Choroid plexus epithelial cell (primary cell): ENCODE data around the gene DDOST.

Experiments
- DNase-seq: peaks from one replicate; pipeline ENCODE4 v3.0.0-alpha.2; 2010; ENCODE audit warnings: low read depth
- H3K4me3 ChIP-seq: 2 replicates; pipeline ENCODE4 v1.5.1; 2011; ENCODE audit warnings: low read depth, mild to moderate bottlenecking, control low read depth, low read length, moderate library complexity
- CTCF ChIP-seq: conservative IDR thresholded peaks from 2 replicates; pipeline ENCODE4 v1.5.1; 2011; ENCODE audit warnings: low read depth, mild to moderate bottlenecking, control low read depth, inconsistent platforms, low read length, moderate library complexity

Gene DDOST

GRCh38 chr1:20693623-20694022 is 32.5 kb upstream of the DDOST start:
- TF ChIP-seq CTCF, result no peak
- H3K4me3 ChIP-seq, result no peak overlapping the region
- no peak for DNase-seq

- H3K4me3 ChIP-seq, result no peak overlapping the region
- no peak for TF ChIP-seq CTCF
- DNase-seq, result no peak
Observed at GRCh38 chr1:20691872-20692271, 30.7 kb upstream of the DDOST start.

GRCh38 chr1:20689645-20690056 is 28.5 kb upstream of the DDOST start:
- no peak for TF ChIP-seq CTCF
- no peak for DNase-seq
- no peak overlapping the region for H3K4me3 ChIP-seq

- no peak overlapping the region for H3K4me3 ChIP-seq
- no peak for DNase-seq
- no peak for TF ChIP-seq CTCF
Observed at GRCh38 chr1:20686883-20687725, 25.9 kb upstream of the DDOST start.

GRCh38 chr1:20685741-20686140 is 24.6 kb upstream of the DDOST start:
- no peak for DNase-seq
- TF ChIP-seq CTCF, result no peak
- H3K4me3 ChIP-seq, result no peak overlapping the region

GRCh38 chr1:20685099-20685662 is 24.0 kb upstream of the DDOST start:
- no peak overlapping the region for H3K4me3 ChIP-seq
- DNase-seq, result peak; percentile 38
- TF ChIP-seq CTCF, result no peak

GRCh38 chr1:20684651-20685050 is 23.5 kb upstream of the DDOST start:
- DNase-seq, result no peak
- no peak for TF ChIP-seq CTCF
- H3K4me3 ChIP-seq, result no peak overlapping the region
